PFSK-1 (cell line): ENCODE results near the gene PHLPP1.

Experiments
- FOXP2 ChIP-seq: optimal IDR thresholded peaks from 2 replicates; pipeline ENCODE3; 2011; ENCODE audit warnings: borderline replicate concordance, control low read depth, inconsistent platforms; ENCODE audit not compliant: insufficient read depth; ENCODE audit errors: extremely low read length, extremely low read depth
- POLR2AphosphoS5 ChIP-seq: IDR thresholded peaks from 2 replicates; pipeline ENCODE4 v1.6.1; 2012; ENCODE audit warnings: low read depth, mild to moderate bottlenecking, control low read depth, low read length, moderate library complexity
- SIN3A ChIP-seq: IDR thresholded peaks from 2 replicates; pipeline ENCODE4 v1.6.1; 2012; ENCODE audit warnings: mild to moderate bottlenecking, low read length, moderate library complexity, borderline replicate concordance; ENCODE audit not compliant: insufficient read depth
- TF ChIP-seq, protein P1 (sequence below), 2 experiments: IDR thresholded peaks; 2 replicates each; pipeline versions ENCODE4 v1.6.1 to v1.8.0; 2011 to 2012; ENCODE audit warnings: low read depth in 2 of 2, low read length in 2 of 2, control low read depth in 1 of 2, inconsistent platforms in 1 of 2, mild to moderate bottlenecking in 1 of 2, moderate library complexity in 1 of 2; ENCODE audit not compliant: insufficient read depth in 1 of 2

DNA sequence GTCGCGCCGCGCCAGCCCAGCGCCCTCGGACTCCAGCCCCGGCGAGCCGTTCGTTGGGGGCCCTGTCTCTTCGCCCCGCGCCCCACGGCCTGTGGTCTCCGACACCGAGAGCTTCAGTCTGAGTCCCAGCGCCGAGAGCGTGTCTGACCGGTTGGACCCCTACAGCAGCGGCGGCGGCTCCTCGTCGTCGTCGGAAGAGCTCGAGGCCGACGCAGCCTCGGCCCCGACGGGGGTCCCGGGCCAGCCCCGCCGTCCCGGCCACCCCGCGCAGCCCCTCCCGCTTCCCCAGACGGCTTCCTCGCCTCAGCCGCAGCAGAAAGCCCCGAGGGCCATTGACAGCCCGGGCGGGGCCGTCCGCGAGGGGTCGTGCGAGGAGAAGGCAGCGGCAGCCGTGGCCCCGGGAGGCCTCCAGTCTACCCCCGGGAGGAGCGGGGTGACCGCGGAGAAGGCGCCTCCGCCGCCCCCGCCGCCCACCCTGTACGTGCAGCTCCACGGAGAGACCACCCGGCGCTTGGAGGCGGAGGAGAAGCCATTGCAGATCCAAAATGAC, 1.4 kb downstream of the PHLPP1 start:
- TF ChIP-seq FOXP2 = no peak
- TF ChIP-seq, protein P1, sequence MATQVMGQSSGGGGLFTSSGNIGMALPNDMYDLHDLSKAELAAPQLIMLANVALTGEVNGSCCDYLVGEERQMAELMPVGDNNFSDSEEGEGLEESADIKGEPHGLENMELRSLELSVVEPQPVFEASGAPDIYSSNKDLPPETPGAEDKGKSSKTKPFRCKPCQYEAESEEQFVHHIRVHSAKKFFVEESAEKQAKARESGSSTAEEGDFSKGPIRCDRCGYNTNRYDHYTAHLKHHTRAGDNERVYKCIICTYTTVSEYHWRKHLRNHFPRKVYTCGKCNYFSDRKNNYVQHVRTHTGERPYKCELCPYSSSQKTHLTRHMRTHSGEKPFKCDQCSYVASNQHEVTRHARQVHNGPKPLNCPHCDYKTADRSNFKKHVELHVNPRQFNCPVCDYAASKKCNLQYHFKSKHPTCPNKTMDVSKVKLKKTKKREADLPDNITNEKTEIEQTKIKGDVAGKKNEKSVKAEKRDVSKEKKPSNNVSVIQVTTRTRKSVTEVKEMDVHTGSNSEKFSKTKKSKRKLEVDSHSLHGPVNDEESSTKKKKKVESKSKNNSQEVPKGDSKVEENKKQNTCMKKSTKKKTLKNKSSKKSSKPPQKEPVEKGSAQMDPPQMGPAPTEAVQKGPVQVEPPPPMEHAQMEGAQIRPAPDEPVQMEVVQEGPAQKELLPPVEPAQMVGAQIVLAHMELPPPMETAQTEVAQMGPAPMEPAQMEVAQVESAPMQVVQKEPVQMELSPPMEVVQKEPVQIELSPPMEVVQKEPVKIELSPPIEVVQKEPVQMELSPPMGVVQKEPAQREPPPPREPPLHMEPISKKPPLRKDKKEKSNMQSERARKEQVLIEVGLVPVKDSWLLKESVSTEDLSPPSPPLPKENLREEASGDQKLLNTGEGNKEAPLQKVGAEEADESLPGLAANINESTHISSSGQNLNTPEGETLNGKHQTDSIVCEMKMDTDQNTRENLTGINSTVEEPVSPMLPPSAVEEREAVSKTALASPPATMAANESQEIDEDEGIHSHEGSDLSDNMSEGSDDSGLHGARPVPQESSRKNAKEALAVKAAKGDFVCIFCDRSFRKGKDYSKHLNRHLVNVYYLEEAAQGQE (IDR thresholded peaks at IDR 0.05; ENCODE audit: insufficient read depth in 1 of 2, low read depth in 2 of 2, low read length in 2 of 2) = no peak
- TF ChIP-seq SIN3A = peak; percentile 6; the same call in 1 of the 2 replicates
- TF ChIP-seq POLR2AphosphoS5 = no peak
